IPS-18a (cell line): Measurements from ENCODE around the gene HK1.
"Not testable (repeated sequence)": the region's sequence is repeated elsewhere in the genome, so short reads cannot be mapped to it uniquely, and the experiment has no call there.

Source experiments
- H3K27ac ChIP-seq: one replicate; pipeline ENCODE4 v1.5.1; 2013; ENCODE audit warnings: low read length
- H3K27me3 ChIP-seq: one replicate; pipeline ENCODE4 v1.6.1; 2013; ENCODE audit warnings: mild to moderate bottlenecking, low read length; ENCODE audit not compliant: control insufficient read depth, insufficient read depth
- H3K36me3 ChIP-seq: one replicate; pipeline ENCODE4 v1.6.1; 2013; ENCODE audit warnings: low read depth, low read length; ENCODE audit not compliant: control insufficient read depth
- H3K4me1 ChIP-seq: one replicate; pipeline ENCODE4 v1.6.1; 2013; ENCODE audit warnings: low read depth, low read length; ENCODE audit not compliant: control insufficient read depth
- H3K4me3 ChIP-seq: one replicate; pipeline ENCODE4 v1.5.1; 2013; ENCODE audit warnings: low read length
- H3K9ac ChIP-seq: one replicate; pipeline ENCODE4 v1.6.1; 2013; ENCODE audit warnings: mild to moderate bottlenecking, low read length, moderate library complexity
- H3K9me3 ChIP-seq: one replicate; pipeline ENCODE4 v1.6.1; 2013; ENCODE audit warnings: low read depth, low read length; ENCODE audit not compliant: control insufficient read depth

HK1 gene

DNA sequence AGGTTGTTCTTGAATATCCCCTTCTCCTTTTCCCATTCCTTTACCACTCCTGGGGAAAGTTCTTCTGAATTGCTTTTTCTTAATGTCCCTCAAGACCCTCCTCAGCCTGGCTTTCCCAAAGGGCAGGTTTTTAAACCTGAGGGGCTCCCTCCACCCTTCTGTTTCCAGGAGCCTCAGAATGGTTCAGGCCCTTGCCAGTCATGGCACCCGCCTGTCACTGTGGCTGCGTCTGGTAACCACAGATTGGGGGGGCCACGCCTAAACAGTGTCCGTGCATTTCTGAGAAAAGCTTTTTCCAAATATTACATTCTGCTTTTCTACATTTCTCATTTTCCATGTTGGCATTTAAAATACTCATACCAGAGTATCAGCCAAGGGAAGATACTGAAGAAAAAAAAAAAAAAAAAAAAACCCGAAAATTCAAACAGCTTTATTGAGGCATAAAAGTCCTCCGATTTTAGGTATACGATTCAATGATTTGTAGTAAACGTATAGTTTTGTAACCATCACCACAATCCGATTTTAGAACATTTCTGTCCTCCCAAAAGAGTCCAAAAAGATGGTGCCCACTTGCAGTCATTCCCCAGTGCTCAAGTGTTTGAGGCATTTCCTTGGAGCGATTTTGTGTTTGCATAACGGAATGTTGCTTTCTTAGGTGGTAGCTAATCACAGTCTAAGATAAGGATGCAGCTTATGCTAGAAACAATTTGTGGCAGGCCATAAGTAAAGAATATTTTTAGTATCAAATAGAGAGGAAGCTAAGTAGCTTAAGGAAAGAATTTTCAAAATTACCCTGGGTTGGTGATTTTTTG is 36.0 kb upstream of the HK1 start:
- Histone ChIP-seq H3K4me1 (peaks cover 4% of the 10 kb centered on the region), H3K4me3 (no peak overlapping the region), H3K36me3 (no peaks in the 10 kb centered on the region), H3K27me3 (no peaks in the 10 kb centered on the region), H3K9ac (no peak overlapping the region), H3K27ac (no peak overlapping the region), H3K9me3 (no peaks in the 10 kb centered on the region)

DNA sequence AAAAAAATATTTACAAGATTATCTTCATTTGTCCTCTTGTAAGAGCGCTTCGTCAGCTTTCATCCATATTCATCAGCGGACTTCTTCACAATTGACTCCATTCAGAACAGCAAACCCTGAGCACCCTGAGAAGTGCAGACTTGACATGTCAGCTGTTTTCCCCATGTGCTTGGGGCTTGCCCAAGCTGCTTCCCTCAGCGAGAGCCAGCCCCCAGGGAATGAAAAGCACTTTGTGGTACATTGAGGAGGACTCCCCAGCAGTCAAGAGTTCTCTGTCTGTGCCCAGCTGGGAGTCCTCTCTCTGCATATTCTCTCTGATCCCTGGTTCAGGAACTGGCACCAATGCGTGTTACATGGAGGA is 35.5 kb upstream of the HK1 start:
- H3K36me3 ChIP-seq = no peaks in the 10 kb centered on the region
- no peak overlapping the region for H3K27ac ChIP-seq
- H3K4me1 ChIP-seq = peaks cover 3% of the 10 kb centered on the region
- no peak overlapping the region for H3K4me3 ChIP-seq
- H3K9ac ChIP-seq = no peak overlapping the region
- H3K9me3 ChIP-seq = no peaks in the 10 kb centered on the region
- H3K27me3 ChIP-seq = no peaks in the 10 kb centered on the region

DNA sequence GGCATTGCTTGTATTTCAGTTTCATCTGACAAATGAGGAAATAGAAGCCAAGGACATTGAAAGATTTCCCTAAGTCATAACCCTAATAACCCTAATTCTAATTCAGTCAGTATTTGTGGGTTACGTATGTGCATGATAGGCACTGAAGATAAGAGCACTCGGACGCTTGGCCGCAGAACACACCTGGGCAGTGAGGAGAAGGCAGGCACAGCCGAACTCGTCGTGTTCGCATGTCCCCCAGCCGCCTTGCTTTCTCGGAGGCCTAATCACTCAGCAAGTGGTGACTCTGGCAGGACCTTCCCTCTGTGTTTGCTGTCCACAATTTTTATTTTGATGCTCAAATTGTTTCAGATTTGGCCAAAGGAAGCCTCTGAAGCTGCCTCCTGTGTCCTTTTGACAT is 34.5 kb upstream of the HK1 start:
- no peak overlapping the region for H3K9ac ChIP-seq
- no peak overlapping the region for H3K4me3 ChIP-seq
- H3K36me3 ChIP-seq = no peaks in the 10 kb centered on the region
- no peak overlapping the region for H3K27ac ChIP-seq
- no peaks in the 10 kb centered on the region for H3K27me3 ChIP-seq
- H3K9me3 ChIP-seq = no peaks in the 10 kb centered on the region
- no peaks in the 10 kb centered on the region for H3K4me1 ChIP-seq

DNA sequence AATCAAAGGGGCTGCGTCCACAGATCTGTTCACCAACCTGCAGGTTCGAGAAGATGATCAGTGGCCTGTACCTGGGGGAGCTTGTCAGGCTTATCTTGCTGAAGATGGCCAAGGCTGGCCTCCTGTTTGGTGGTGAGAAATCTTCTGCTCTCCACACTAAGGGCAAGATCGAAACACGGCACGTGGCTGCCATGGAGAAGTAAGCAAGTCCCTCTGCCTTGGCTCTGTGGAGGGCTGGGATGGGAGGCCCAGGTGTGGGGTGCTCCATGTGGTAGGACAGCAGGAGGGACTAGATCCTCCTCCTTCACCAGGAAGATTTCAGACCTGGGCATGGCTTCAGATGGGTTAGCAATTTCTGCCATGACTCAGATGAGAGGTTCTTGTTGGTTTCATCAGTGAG is 32.3 kb upstream of the HK1 start:
- no peaks in the 10 kb centered on the region for H3K4me1 ChIP-seq
- H3K27me3 ChIP-seq = no peaks in the 10 kb centered on the region
- no peaks in the 10 kb centered on the region for H3K9me3 ChIP-seq
- no peaks in the 10 kb centered on the region for H3K36me3 ChIP-seq
- no peak overlapping the region for H3K27ac ChIP-seq
- no peak overlapping the region for H3K9ac ChIP-seq
- no peak overlapping the region for H3K4me3 ChIP-seq

DNA sequence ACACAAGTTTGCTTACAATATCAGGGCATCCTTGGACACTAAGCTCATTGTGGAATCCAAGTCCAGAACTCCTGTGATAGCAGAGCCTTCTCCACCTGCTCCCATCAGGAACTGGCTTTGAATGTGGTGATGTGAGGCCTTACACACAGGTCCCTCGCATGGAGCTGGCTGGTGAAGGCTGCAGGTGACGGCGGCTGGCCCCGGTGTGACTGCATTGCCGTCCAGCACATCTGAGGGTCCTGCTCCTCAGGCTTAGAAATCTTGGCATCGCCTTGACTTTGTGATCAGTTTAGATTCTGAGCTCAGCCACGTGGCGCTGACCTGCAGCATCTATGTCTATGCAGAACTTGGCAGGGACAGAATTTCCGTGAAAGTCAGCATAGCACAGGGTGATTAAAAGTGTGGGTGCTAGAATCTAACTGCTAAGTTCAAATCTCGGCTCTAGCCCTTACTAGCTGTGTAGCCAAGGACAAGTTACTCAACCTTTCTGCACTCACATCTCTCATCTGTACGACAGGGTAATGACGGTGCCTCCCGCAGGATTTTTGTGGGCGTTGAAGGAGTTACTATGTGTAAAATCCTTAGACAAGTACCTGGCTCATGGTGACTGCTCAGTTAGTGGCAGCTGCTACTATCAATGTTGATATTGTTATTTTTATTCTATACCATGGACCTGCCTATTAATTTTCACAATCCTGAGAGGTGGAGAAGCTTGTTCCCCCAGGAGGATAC is 31.5 kb upstream of the HK1 start:
- Histone ChIP-seq H3K9me3 (no peaks in the 10 kb centered on the region), H3K27me3 (no peaks in the 10 kb centered on the region), H3K9ac (no peak overlapping the region), H3K4me3 (no peak overlapping the region), H3K4me1 (no peaks in the 10 kb centered on the region), H3K27ac (no peak overlapping the region), H3K36me3 (no peaks in the 10 kb centered on the region)

DNA sequence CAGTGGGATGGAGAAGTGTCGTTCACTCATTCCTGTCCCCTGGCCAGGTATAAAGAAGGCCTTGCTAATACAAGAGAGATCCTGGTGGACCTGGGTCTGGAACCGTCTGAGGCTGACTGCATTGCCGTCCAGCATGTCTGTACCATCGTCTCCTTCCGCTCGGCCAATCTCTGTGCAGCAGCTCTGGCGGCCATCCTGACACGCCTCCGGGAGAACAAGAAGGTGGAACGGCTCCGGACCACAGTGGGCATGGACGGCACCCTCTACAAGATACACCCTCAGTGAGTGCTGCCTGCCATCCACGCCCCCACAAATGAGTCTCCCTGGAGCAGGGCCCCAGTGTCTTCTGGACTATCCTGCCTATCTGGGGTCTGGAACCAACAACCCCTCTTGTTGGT is 31.0 kb upstream of the HK1 start:
- H3K36me3 ChIP-seq = no peaks in the 10 kb centered on the region
- no peak overlapping the region for H3K4me3 ChIP-seq
- H3K27me3 ChIP-seq = no peaks in the 10 kb centered on the region
- no peaks in the 10 kb centered on the region for H3K4me1 ChIP-seq
- H3K9ac ChIP-seq = no peak overlapping the region
- no peak overlapping the region for H3K27ac ChIP-seq
- H3K9me3 ChIP-seq = no peaks in the 10 kb centered on the region

DNA sequence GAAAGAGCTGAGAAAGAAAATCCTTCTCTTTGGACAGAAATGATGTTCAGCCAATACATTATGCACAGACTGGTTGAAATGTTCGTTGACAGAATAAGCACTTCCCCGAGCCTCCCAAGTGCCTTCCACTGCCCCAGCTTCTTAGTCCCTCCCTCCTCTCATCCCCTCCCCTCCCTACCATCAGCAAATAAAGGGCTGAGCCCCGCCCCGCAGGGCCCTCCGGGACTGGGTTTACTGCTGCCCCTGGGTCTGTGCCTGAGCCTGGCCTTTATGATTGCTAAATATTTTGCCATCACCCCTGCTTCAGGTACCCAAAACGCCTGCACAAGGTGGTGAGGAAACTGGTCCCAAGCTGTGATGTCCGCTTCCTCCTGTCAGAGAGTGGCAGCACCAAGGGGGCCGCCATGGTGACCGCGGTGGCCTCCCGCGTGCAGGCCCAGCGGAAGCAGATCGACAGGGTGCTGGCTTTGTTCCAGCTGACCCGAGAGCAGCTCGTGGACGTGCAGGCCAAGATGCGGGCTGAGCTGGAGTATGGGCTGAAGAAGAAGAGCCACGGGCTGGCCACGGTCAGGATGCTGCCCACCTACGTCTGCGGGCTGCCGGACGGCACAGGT is 30.1 kb upstream of the HK1 start:
- Histone ChIP-seq H3K9ac (no peak overlapping the region), H3K36me3 (no peaks in the 10 kb centered on the region), H3K4me3 (no peak overlapping the region), H3K27ac (no peak overlapping the region), H3K4me1 (no peaks in the 10 kb centered on the region), H3K9me3 (no peaks in the 10 kb centered on the region), H3K27me3 (no peaks in the 10 kb centered on the region)

DNA sequence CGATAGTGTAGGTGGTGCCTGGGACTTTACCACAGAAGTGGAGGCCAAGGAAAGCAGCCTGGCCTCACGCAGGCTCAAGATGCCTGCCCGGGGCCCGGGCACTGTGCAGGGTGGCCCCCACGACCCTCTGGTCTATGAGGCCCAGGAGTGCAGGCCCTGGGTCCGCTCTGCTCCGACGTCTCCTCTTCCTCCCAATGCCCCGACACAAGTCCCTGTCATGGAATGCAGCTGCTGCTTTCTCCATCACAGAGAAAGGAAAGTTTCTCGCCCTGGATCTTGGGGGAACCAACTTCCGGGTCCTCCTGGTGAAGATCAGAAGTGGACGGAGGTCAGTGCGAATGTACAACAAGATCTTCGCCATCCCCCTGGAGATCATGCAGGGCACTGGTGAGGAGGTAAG is 28.3 kb upstream of the HK1 start:
- H3K27me3 ChIP-seq = no peaks in the 10 kb centered on the region
- H3K4me1 ChIP-seq = no peaks in the 10 kb centered on the region
- no peaks in the 10 kb centered on the region for H3K9me3 ChIP-seq
- H3K27ac ChIP-seq = no peak overlapping the region
- no peak overlapping the region for H3K9ac ChIP-seq
- H3K36me3 ChIP-seq = no peaks in the 10 kb centered on the region
- no peak overlapping the region for H3K4me3 ChIP-seq

DNA sequence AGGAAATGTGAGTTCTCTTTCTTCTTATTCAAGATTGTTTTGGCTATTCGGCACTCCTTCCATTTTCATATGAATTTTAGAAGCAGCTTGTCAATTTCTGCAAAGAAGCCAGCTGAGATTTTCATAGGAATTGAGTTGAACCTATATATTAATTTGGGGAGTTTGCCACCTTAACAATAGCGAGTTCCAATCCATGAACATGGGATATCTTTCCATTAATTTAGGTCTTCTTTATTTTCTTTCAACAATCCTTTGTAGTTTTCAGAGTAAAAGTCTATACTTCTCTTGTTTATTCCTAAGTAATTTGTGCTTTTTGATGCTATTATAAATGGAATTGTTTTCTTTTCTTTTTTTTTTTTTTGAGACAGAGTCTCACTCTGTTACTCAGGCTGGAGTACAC is 26.9 kb upstream of the HK1 start:
- not testable (repeated sequence) for H3K9ac ChIP-seq, H3K9me3 ChIP-seq, H3K4me3 ChIP-seq, H3K4me1 ChIP-seq, H3K36me3 ChIP-seq, H3K27me3 ChIP-seq, H3K27ac ChIP-seq

DNA sequence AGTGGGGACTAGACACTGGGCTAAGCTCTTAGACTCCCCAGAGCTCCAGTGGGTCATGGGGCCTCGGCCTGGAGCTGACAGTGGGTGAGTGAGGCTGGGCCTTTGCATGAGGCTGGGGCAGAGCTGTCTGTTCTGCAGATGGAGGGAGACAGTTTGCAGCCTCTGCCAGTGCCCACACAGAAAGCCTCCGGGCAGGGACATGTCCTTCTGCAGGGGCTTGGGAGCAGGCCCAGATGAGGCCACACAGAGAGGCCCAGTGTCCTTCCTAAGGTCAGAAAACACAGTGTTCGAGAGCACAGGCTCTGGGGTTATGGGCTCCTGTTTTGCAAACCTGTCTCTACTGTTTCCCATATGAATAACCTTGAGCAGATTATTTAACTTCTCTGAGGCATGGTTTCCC is 25.1 kb upstream of the HK1 start:
- H3K4me3 ChIP-seq = no peak overlapping the region
- H3K36me3 ChIP-seq = no peaks in the 10 kb centered on the region
- H3K27ac ChIP-seq = no peak overlapping the region
- H3K9ac ChIP-seq = no peak overlapping the region
- no peaks in the 10 kb centered on the region for H3K4me1 ChIP-seq
- H3K9me3 ChIP-seq = no peaks in the 10 kb centered on the region
- no peaks in the 10 kb centered on the region for H3K27me3 ChIP-seq

DNA sequence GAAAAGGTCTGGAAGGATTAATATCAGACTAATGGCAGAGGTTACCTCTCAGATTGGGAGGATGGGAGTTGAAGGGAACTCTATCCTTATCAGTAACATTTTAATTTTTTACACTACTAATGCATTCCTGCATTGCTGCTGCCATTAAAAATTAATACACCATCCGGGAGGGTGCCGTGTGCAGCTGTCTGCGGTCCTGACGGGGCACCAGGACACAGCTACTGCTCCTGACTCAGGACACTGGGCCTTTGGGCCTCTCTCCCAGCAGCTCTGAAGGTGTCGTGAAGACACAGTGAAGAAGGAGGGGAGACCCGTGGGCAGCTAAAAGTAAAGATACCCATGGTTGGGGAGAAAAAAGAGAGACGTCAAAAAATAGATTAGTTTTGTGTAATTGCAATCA is 23.4 kb upstream of the HK1 start:
- Histone ChIP-seq H3K4me3 (no peak overlapping the region), H3K9me3 (no peaks in the 10 kb centered on the region), H3K27ac (no peak overlapping the region), H3K9ac (no peak overlapping the region), H3K27me3 (no peaks in the 10 kb centered on the region), H3K36me3 (no peaks in the 10 kb centered on the region), H3K4me1 (no peaks in the 10 kb centered on the region)
